ENCODE data around the gene CARMIL1. TPM values are rescaled to one million over a fixed set of nuclear protein-coding genes. Genes with fewer than 3 reads are reported as not detected.

The CARMIL1 gene
- total RNA-seq, 1 donor from 2014 or later = 3.4 TPM

DNA sequence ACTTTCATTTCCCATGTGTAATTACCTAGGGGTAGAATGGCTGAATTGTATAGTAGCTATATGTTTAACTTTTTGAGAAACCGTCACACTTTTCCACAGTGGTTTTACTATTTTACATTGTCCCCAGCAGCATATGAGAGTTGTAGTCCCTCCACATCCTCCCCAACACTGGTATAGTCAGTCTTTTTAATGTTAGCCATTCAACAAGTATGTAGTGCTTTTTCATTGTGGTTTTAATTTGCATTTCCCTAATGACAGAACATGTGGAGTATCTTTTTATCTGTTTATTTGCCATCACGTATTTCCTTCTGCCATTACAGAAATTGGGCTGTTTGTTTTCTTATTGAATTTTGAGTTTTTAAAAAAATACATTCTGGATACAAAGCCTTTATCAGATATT, 148.4 kb downstream of the CARMIL1 start:
- ChIA-PET CTCF (interaction anchor here (1.0 to 1.4 kb wide), 2 partner anchors 162 kb away, joined by 3 read pairs; no protein-coding TSS in a partner anchor), POLR2A (no interaction called here)
- Mint-ChIP-seq H3K9me3 (no peaks in the 10 kb centered on the region), H3K4me1 (peaks cover 12% of the 10 kb centered on the region), H3K27me3 (no peaks in the 10 kb centered on the region), H3K27ac (no peak overlapping the region), H3K4me3 (no peak overlapping the region), H3K36me3 (ENCODE audit: low read depth) (no peaks in the 10 kb centered on the region)
- TF ChIP-seq, protein P1, sequence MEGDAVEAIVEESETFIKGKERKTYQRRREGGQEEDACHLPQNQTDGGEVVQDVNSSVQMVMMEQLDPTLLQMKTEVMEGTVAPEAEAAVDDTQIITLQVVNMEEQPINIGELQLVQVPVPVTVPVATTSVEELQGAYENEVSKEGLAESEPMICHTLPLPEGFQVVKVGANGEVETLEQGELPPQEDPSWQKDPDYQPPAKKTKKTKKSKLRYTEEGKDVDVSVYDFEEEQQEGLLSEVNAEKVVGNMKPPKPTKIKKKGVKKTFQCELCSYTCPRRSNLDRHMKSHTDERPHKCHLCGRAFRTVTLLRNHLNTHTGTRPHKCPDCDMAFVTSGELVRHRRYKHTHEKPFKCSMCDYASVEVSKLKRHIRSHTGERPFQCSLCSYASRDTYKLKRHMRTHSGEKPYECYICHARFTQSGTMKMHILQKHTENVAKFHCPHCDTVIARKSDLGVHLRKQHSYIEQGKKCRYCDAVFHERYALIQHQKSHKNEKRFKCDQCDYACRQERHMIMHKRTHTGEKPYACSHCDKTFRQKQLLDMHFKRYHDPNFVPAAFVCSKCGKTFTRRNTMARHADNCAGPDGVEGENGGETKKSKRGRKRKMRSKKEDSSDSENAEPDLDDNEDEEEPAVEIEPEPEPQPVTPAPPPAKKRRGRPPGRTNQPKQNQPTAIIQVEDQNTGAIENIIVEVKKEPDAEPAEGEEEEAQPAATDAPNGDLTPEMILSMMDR (IDR thresholded peaks at IDR 0.05) = no peak
- no peak for DNase-seq
- intact Hi-C loops (cut with micrococcal nuclease) = no loop called here
- no peak for ATAC-seq (ENCODE audit: low read depth)

DNA sequence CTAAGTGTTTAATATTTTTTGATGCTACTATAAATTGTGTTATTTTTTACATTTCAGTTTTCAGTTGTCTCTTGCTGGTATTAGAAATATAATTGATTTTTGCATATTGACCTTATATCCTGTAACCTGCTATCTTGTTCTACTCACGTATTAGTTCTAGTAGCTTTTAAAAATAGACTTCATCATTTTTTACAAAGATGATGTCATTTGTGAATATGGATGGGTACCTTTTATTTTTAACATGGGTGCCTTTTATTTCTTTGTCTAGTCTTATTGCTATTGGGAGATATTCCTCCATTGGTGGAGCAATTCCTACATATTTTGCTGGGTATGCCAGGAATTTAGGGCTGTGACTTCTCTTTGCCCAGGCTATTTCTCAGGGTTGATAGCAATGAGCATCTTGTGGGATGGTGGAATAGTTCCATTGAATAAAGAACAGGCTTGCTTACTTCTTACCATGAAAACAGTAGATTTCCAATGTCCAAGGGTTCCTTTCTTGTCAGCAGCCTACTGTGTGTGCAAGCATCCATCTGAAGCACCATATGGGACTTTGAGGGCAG, 149.7 kb downstream of the CARMIL1 start:
- no peaks in the 10 kb centered on the region for H3K9me3 Mint-ChIP-seq
- H3K4me3 Mint-ChIP-seq = no peak overlapping the region
- H3K36me3 Mint-ChIP-seq (ENCODE audit: low read depth) = no peaks in the 10 kb centered on the region
- intact Hi-C loops (cut with micrococcal nuclease) = no loop called here
- H3K27ac Mint-ChIP-seq = no peak overlapping the region
- ATAC-seq (ENCODE audit: low read depth) (no peak), DNase-seq (no peak)
- H3K4me1 Mint-ChIP-seq = peaks cover 13% of the 10 kb centered on the region
- no peaks in the 10 kb centered on the region for H3K27me3 Mint-ChIP-seq
- POLR2A ChIA-PET = no interaction called here
- CTCF ChIA-PET = interaction anchor here (1.0 kb wide), 2 partner anchors 60 to 164 kb away, joined by 3 read pairs; no protein-coding TSS in a partner anchor
- TF ChIP-seq, protein P1 (IDR thresholded peaks at IDR 0.05) = no peak

DNA sequence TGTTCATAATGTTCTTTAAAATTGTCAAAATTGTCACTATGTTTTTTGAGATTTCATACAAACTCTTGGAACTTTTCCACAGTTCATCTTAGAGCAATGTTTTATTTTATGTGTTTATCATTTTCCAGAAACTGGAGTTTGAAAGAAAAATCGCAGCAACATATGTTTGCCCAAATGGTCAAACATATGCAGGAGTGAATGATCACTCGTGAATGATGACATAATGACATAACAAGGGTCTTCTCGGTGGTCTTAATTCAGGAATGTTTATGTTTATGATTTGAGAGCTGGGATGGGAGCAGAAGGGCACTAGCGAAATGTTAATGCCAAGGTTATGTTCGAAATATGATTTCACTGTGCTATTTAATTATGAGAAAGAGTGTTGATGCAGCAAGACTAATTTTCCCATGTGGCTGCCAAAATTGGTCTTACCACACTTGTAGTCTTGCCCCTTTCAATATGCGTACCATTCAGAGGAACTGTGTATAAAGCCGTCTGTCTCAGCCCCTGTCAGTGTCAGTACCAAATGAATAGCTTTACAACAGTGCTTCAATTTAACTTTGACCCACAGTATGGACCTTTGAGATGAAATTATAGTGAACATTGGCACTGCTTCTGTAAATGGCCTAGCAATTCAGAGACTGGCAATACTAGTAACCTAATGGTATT, 152.3 kb downstream of the CARMIL1 start:
- no peaks in the 10 kb centered on the region for H3K36me3 Mint-ChIP-seq (ENCODE audit: low read depth)
- H3K27me3 Mint-ChIP-seq = no peaks in the 10 kb centered on the region
- ATAC-seq (ENCODE audit: low read depth) (no peak), DNase-seq (no peak)
- H3K4me1 Mint-ChIP-seq = peaks cover 16% of the 10 kb centered on the region
- ChIA-PET POLR2A (no interaction called here), CTCF (no interaction called here)
- no peak overlapping the region for H3K27ac Mint-ChIP-seq
- intact Hi-C loops (cut with micrococcal nuclease) = no loop called here
- H3K9me3 Mint-ChIP-seq = no peaks in the 10 kb centered on the region
- no peak overlapping the region for H3K4me3 Mint-ChIP-seq
- TF ChIP-seq, protein P1 (IDR thresholded peaks at IDR 0.05) = no peak

DNA sequence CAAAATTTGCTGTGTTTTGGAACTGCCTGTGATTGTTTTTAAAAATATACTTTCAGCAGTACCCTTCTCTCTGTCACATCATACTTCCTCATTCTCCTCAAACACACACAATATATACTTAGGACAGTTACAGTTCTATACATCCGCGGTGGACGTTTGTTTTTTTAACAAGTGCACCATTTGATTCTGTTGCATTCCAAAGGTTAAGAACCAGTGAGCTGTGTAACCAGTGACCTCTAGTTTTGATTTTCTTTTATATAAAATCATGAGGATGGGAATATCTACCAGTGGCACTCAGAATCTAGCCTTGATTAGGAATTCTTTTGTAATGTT, 152.8 kb downstream of the CARMIL1 start:
- no peaks in the 10 kb centered on the region for H3K36me3 Mint-ChIP-seq (ENCODE audit: low read depth)
- CTCF ChIA-PET = no interaction called here
- H3K4me1 Mint-ChIP-seq = peaks cover 16% of the 10 kb centered on the region
- intact Hi-C loops (cut with micrococcal nuclease) = no loop called here
- DNase-seq (no peak), ATAC-seq (ENCODE audit: low read depth) (no peak)
- H3K4me3 Mint-ChIP-seq = no peak overlapping the region
- H3K27ac Mint-ChIP-seq = no peak overlapping the region
- POLR2A ChIA-PET = no interaction called here
- TF ChIP-seq, protein P1 (IDR thresholded peaks at IDR 0.05) = no peak
- H3K27me3 Mint-ChIP-seq = no peaks in the 10 kb centered on the region
- no peaks in the 10 kb centered on the region for H3K9me3 Mint-ChIP-seq

DNA sequence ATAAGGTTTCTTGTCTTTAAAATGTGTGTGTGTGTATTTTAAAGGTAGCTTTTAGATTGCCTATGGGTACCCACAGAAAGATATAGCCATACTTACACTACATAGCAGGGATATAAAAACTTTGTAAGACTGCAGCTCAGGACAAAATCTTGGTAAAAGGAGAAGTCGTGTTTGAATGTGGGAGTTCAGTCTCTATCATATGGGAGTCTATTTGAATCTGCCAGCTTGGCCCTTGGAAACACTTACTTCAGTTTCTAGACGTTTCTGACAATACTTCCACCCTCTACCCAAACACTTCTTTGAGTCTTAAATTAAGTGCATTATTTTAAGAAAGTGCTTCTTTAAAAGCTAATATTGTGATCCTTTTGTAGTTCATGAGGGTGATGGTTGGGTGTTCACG, 155.7 kb downstream of the CARMIL1 start:
- Mint-ChIP-seq H3K4me3 (no peak overlapping the region), H3K27me3 (no peaks in the 10 kb centered on the region), H3K4me1 (peaks cover 16% of the 10 kb centered on the region), H3K9me3 (no peaks in the 10 kb centered on the region), H3K27ac (no peak overlapping the region), H3K36me3 (ENCODE audit: low read depth) (no peaks in the 10 kb centered on the region)
- CTCF ChIA-PET = no interaction called here
- POLR2A ChIA-PET = no interaction called here
- intact Hi-C loops (cut with micrococcal nuclease) = no loop called here
- TF ChIP-seq, protein P1 (IDR thresholded peaks at IDR 0.05) = no peak
- DNase-seq = no peak
- no peak for ATAC-seq (ENCODE audit: low read depth)
